ENCODE results near the gene CDKAL1. TPM values are rescaled to one million over a fixed set of nuclear protein-coding genes. Genes with fewer than 3 reads are reported as not detected.
"Not testable (repeated sequence)": the region's sequence is repeated elsewhere in the genome, so short reads cannot be mapped to it uniquely, and the experiment has no call there.

The CDKAL1 gene
- total RNA-seq, 4 donors from 2014 or later: 13.5 to 21.2 (median 17.3) TPM

- 90 to 93% methylated on average over 2 of the region's 2 CpGs for WGBS, 2 donors
- no peak overlapping the region for H3K4me3 ChIP-seq
- TF ChIP-seq POLR2A (IDR thresholded peaks at IDR 0.05): no peak
- no peak for TF ChIP-seq EP300 (IDR thresholded peaks at IDR 0.05)
- TF ChIP-seq, protein P1, sequence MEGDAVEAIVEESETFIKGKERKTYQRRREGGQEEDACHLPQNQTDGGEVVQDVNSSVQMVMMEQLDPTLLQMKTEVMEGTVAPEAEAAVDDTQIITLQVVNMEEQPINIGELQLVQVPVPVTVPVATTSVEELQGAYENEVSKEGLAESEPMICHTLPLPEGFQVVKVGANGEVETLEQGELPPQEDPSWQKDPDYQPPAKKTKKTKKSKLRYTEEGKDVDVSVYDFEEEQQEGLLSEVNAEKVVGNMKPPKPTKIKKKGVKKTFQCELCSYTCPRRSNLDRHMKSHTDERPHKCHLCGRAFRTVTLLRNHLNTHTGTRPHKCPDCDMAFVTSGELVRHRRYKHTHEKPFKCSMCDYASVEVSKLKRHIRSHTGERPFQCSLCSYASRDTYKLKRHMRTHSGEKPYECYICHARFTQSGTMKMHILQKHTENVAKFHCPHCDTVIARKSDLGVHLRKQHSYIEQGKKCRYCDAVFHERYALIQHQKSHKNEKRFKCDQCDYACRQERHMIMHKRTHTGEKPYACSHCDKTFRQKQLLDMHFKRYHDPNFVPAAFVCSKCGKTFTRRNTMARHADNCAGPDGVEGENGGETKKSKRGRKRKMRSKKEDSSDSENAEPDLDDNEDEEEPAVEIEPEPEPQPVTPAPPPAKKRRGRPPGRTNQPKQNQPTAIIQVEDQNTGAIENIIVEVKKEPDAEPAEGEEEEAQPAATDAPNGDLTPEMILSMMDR (IDR thresholded peaks at IDR 0.05): no peak
Measured at GRCh38 chr6:20610636-20611370, 76.5 kb downstream of the CDKAL1 start.

GRCh38 chr6:20617537-20617936 is 83.3 kb downstream of the CDKAL1 start:
- H3K27me3 ChIP-seq; H3K27ac ChIP-seq; DNase-seq (ENCODE audit: low spot score in 2 of 2); H3K4me3 ChIP-seq; H3K36me3 ChIP-seq; H3K9me3 ChIP-seq; H3K4me1 ChIP-seq: not testable (repeated sequence)
- WGBS, 2 donors: 96 to 100% methylated on average over 3 of the region's 3 CpGs

More at GRCh38 chr6:20610636-20611370, 76.5 kb downstream of the CDKAL1 start:
- Histone ChIP-seq H3K36me3 (no peaks in the 10 kb centered on the region), H3K27me3 (no peaks in the 10 kb centered on the region), H3K27ac (no peak overlapping the region), H3K4me1 (no peaks in the 10 kb centered on the region), H3K9me3 (no peaks in the 10 kb centered on the region)
- DNase-seq (ENCODE audit: low spot score in 2 of 2): no peak

GRCh38 chr6:20620043-20620442 is 85.8 kb downstream of the CDKAL1 start:
- Histone ChIP-seq H3K9me3 (no peaks in the 10 kb centered on the region), H3K4me1 (no peaks in the 10 kb centered on the region), H3K36me3 (peaks cover 0 to 4% (median 0%) of the 10 kb centered on the region in 3 donors), H3K27me3 (no peaks in the 10 kb centered on the region), H3K27ac (no peak overlapping the region), H3K4me3 (no peak overlapping the region)
- DNase-seq (ENCODE audit: low spot score in 2 of 2): no peak
- WGBS, 2 donors: 84 to 85% methylated on average over 2 of the region's 2 CpGs
- no peak for TF ChIP-seq EP300 (IDR thresholded peaks at IDR 0.05)
- TF ChIP-seq, protein P1 (IDR thresholded peaks at IDR 0.05): no peak

DNA sequence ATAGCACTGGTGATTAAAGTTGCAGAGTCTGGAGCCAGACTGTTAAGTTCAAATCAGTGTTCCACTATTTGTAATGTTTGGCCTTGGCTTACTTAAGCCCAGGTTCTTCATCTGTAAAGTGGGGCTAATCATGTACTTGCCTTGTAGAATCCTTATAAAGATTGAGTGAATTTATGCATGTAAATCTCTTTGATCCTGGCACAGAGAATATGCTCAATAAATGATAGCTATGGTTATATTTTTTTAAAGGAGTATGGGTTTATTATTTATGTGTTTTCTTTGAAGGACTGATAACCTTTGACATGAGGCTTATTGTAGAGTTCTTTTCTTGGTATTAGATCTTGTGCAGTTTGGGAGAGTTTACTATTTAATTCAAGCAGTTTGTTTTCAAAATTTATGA is 89.5 kb downstream of the CDKAL1 start:
- no peak for TF ChIP-seq EP300 (IDR thresholded peaks at IDR 0.05)
- TF ChIP-seq, protein P1 (IDR thresholded peaks at IDR 0.05): no peak
- no peak for TF ChIP-seq POLR2A (IDR thresholded peaks at IDR 0.05)
- Histone ChIP-seq H3K4me3 (no peak overlapping the region), H3K4me1 (no peaks in the 10 kb centered on the region), H3K27ac (no peak overlapping the region), H3K9me3 (no peaks in the 10 kb centered on the region), H3K36me3 (no peaks in the 10 kb centered on the region), H3K27me3 (no peaks in the 10 kb centered on the region)
- DNase-seq (ENCODE audit: low spot score in 2 of 2): no peak

- TF ChIP-seq POLR2A (IDR thresholded peaks at IDR 0.05): no peak
- no peak for TF ChIP-seq EP300 (IDR thresholded peaks at IDR 0.05)
- TF ChIP-seq, protein P1 (IDR thresholded peaks at IDR 0.05): no peak
- no peaks in the 10 kb centered on the region for H3K36me3 ChIP-seq
- H3K4me1 ChIP-seq: no peaks in the 10 kb centered on the region
- no peak overlapping the region for H3K27ac ChIP-seq
- no peaks in the 10 kb centered on the region for H3K9me3 ChIP-seq
- H3K4me3 ChIP-seq: no peak overlapping the region
- DNase-seq (ENCODE audit: low spot score in 2 of 2): no peak
- no peaks in the 10 kb centered on the region for H3K27me3 ChIP-seq
Measured at GRCh38 chr6:20626165-20626564, 91.9 kb downstream of the CDKAL1 start.

Data from tibial nerve (tissue), 4 donors.